ENCODE measurements around the gene CBX8.

Gene CBX8

GRCh38 chr17:79808763-79809529 is 12.1 kb upstream of the CBX8 start:
- no peak for DNase-seq (ENCODE audit: extremely low read depth in 1 of 2, low read depth in 1 of 2)

- DNase-seq (ENCODE audit: extremely low read depth in 1 of 2, low read depth in 1 of 2) = no peak
Measured at GRCh38 chr17:79806863-79807720, 10.2 kb upstream of the CBX8 start.

GRCh38 chr17:79806446-79806760 is 9.5 kb upstream of the CBX8 start:
- DNase-seq (ENCODE audit: extremely low read depth in 1 of 2, low read depth in 1 of 2) = no peak

GRCh38 chr17:79804856-79805696 is 8.2 kb upstream of the CBX8 start:
- no peak for DNase-seq (ENCODE audit: extremely low read depth in 1 of 2, low read depth in 1 of 2)

GRCh38 chr17:79803997-79804855 is 7.3 kb upstream of the CBX8 start:
- DNase-seq (ENCODE audit: extremely low read depth in 1 of 2, low read depth in 1 of 2) = no peak

- no peak for DNase-seq (ENCODE audit: extremely low read depth in 1 of 2, low read depth in 1 of 2)
Measured at GRCh38 chr17:79803421-79803996, 6.6 kb upstream of the CBX8 start.

- no peak for DNase-seq (ENCODE audit: extremely low read depth in 1 of 2, low read depth in 1 of 2)
Measured at GRCh38 chr17:79802736-79803420, 6.0 kb upstream of the CBX8 start.

DNA sequence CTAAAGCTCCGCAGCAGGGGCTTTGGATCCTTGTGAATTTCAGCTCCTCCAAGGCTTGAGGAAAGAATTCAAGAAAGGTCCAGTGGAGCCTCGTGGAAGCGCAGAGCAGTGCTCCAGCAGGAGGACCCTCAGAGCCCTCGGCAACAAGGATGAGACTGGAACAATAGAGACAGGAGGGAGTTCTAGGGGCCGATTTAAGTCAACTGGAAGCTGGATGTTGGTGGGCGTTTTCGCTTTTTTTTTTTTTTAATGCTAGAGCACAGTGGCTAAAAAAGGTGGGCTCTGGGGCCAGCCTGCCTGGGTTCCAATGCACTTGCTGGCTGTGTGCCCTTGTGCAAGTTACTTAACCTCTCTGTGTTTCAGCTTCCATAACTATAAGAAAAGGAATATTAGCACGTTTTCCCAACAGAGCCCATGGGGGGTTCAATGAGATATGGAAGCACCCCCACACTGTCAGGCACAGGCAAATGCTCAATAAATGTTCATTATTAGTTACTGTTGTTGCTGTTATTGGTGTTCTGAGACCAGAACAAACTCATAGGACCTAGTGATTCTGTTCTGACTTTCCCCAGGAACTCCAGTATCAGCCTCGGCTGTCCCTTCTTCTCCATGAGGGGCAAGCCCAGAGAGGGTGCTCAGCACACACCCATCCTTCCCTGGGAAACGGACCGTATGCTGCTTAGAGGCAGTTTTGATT is 5.3 kb upstream of the CBX8 start:
- DNase-seq (ENCODE audit: extremely low read depth in 1 of 2, low read depth in 1 of 2) = no peak

GRCh38 chr17:79801156-79802038 is 4.5 kb upstream of the CBX8 start:
- no peak for DNase-seq (ENCODE audit: extremely low read depth in 1 of 2, low read depth in 1 of 2)

DNA sequence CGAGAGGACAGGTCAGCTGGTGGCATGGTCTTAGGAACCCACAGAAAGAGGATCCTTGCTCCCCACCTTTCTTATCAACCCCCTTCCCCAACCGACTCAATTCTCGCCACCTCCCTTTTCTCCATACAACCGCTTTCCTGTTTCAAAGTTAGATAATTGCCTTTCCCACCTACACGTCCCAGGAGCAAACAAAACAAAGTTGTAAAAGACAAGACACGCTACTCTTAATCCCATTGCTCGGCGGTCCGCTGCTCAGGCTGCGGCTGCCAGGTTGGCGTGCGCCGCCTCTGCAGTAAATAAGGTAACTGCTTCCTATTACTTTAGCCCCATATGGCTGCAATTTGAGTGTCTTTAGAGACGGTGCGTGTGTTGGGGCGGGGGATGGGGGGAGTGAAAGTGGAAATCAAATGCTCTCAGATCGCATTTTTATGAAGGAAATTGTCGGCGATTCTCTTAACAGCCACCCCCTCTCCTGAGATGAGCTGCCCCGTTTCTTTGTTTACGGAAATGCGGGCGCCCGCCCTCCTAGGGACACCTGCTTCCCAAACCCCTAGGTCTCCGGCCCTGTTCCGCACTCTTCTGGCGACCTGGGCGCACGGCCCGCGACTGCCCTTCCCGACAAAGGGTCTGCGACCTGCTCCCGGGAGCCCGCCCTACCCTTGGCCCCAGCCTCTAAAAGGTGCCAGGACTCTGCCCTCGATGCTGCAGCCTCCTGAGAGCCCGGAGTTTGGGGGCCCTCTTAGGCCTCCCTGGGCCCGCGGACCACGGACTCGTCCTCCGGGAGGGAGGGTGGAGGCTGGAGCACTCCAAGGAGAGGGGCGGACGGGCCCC is 3.7 kb upstream of the CBX8 start:
- no peak for DNase-seq (ENCODE audit: extremely low read depth in 1 of 2, low read depth in 1 of 2)

- DNase-seq (ENCODE audit: extremely low read depth in 1 of 2, low read depth in 1 of 2) = no peak
Measured at GRCh38 chr17:79799538-79800324, 2.9 kb upstream of the CBX8 start.

- DNase-seq (ENCODE audit: extremely low read depth in 1 of 2, low read depth in 1 of 2) = no peak
Measured at GRCh38 chr17:79799174-79799537, 2.3 kb upstream of the CBX8 start.

- no peak for DNase-seq (ENCODE audit: extremely low read depth in 1 of 2, low read depth in 1 of 2)
Measured at GRCh38 chr17:79798299-79799173, 1.7 kb upstream of the CBX8 start.

GRCh38 chr17:79797492-79798298 is 818 bp upstream of the CBX8 start:
- no peak for DNase-seq (ENCODE audit: extremely low read depth in 1 of 2, low read depth in 1 of 2)

DNA sequence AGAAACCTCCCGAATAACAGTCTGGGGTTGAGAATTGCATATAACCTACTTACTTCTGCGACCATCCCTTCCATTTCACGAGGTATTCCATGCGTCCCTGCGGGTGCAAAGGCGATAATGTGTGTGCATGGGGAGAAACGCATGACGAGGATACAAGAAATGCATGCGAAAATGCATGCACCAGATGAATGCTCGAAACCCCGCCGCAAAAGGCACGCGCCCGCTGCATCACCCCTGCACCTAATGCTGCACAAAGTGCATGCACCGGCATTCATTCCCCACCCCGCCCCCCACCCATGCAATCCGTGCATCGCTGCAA is 474 bp downstream of the CBX8 start:
- DNase-seq (ENCODE audit: extremely low read depth in 1 of 2, low read depth in 1 of 2) = no peak
